Neutrophil (primary cell): ENCODE results near the gene PI4KA.
A peak's percentile ranks its signal among the peaks of the same experiment; 100 is the strongest.
"Not testable (repeated sequence)": the region's sequence is repeated elsewhere in the genome, so short reads cannot be mapped to it uniquely, and the experiment has no call there.

Experiments
- H3K27ac ChIP-seq: fragments of 200-600 bp; sonication (generic); 2 replicates; pipeline ENCODE4 v1.5.1; 2016; ENCODE audit warnings: mild to moderate bottlenecking, moderate library complexity
- H3K27me3 ChIP-seq: fragments of 200-600 bp; sonication (generic); 2 replicates; pipeline ENCODE4 v1.6.0; 2016; ENCODE audit warnings: mild to moderate bottlenecking
- H3K36me3 ChIP-seq: fragments of 200-600 bp; sonication (generic); 2 replicates; pipeline ENCODE4 v1.5.1; 2017
- H3K4me1 ChIP-seq, 2 experiments: fragments of 200-600 bp in 1 of 2; sonication (generic) in 1 of 2; 1 replicate in 1 of 2; 2 replicates in 1 of 2; pipeline versions ENCODE4 v1.5.1 to v1.6.1; 2013 to 2016; ENCODE audit warnings: low read depth in 1 of 2, low read length in 1 of 2, mild to moderate bottlenecking in 1 of 2, moderate library complexity in 1 of 2; ENCODE audit not compliant: control insufficient read depth in 1 of 2, insufficient read depth in 1 of 2
- H3K4me3 ChIP-seq, 2 experiments: fragments of 200-600 bp in 1 of 2; sonication (generic) in 1 of 2; 1 replicate in 1 of 2; 2 replicates in 1 of 2; pipeline ENCODE4 v1.5.1; 2013 to 2016; ENCODE audit warnings: low read depth in 1 of 2, low read length in 1 of 2, mild to moderate bottlenecking in 1 of 2, moderate library complexity in 1 of 2
- H3K9me3 ChIP-seq: fragments of 200-600 bp; sonication (generic); 2 replicates; pipeline ENCODE4 v1.5.1; 2016
- CTCF ChIP-seq: fragments of 200-600 bp; sonication (generic); IDR thresholded peaks from 2 replicates; pipeline ENCODE4 v1.5.1; 2016; ENCODE audit warnings: antibody characterized with exemption

PI4KA gene

DNA sequence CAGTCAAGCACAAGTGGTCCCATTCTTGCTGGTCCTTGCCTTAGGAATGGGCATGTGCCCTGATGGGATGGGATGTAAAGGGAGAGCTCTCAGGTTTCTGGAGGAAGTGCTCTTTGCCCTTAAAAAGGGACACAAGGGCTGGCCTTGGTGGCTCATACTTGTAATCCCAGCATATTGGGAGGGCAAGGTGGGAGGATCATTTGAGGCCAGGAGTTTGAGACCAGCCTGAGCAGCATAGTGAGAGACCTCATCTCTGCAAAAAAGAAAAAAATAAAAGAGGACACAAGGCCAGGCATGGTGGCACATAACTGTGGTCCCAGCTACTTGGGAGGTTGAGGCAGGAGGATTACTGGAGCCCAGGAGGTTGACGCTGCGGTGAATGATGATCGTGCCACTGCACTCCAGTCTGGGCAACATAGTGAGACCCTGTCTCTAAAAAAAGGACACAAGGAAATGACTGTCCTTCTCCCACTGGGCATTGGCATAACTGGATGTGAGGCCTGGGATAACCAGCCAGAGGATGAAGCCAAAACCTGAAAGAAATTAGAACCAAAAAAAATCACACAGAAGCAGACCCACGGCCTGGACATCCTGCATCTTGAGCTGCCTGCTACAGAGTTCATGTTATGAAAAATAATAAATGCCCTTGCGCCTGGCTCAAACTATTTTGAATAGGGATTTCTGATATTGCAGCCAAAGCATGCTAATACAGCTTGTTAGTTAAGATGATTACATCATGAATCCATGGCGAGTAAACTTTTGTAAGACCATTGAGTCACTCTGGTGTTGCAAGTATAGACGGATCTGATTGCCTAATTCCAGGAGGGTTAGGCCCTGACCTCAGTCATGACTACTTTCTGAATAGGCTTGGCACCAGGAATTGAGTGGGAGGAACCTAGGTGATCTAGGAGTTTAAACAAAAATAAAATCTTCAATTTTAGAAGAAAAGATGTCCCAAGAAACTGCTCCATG lies 45.7 kb upstream of the PI4KA start:
- no peak overlapping the region for H3K4me3 ChIP-seq
- peak overlapping the region; percentile 64 for H3K27ac ChIP-seq
- H3K9me3 ChIP-seq: no peaks in the 10 kb centered on the region
- H3K36me3 ChIP-seq: no peaks in the 10 kb centered on the region
- no peak for TF ChIP-seq CTCF
- peaks cover 26% of the 10 kb centered on the region in 2 experiments for H3K4me1 ChIP-seq
- no peaks in the 10 kb centered on the region for H3K27me3 ChIP-seq

GRCh38 chr22:20903093-20903492 lies 44.5 kb upstream of the PI4KA start:
- Histone ChIP-seq H3K9me3 (no peaks in the 10 kb centered on the region), H3K4me3 (no peak overlapping the region), H3K4me1 (peaks cover 26% of the 10 kb centered on the region in 2 experiments), H3K27ac (no peak overlapping the region), H3K27me3 (no peaks in the 10 kb centered on the region), H3K36me3 (no peaks in the 10 kb centered on the region)
- TF ChIP-seq CTCF: no peak

DNA sequence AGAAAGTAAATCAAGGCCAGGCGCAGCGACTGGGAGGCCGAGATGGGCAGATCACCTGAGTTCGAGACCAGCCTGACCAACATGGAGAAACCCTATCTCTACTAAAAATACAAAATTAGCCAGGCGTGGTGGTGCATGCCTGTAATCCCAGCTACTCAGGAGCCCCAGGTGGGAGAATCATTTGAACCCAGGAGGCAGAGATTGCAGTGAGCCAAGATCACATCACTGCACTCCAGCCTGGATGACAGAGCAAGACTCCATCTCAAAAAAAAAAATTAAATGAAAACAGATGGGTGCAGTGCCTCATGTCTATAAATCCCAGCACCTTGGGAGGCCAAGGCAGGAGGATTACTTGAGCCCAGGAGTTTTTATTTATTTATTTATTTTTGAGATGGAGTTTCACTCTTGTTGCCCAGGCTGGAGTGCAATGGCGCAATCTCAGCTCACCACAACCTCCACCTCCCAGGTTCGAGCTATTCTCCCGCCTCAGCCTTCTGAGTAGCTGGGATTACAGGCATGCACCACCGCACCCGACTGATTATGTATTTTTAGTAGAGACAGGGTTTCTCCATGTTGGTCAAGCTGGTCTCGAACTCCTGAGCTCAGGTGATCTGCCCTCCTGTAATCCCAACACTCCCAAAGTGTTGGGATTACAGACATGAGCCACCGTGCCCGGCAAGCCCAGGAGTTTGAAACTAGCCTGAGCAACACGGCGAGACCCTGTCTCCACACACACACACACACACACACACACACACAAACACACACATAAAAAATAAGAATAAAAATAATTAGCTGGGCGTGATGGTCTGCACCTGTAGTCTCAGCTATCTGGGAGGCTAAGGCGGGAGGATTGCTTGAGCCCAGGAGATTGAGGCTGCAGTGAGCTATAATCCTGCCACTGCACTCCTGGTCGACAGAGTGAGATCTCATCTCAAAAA lies 42.8 kb upstream of the PI4KA start:
- H3K27me3 ChIP-seq, H3K9me3 ChIP-seq, H3K27ac ChIP-seq, H3K36me3 ChIP-seq, H3K4me3 ChIP-seq: not testable (repeated sequence)
- H3K4me1 ChIP-seq: peaks cover 26% of the 10 kb centered on the region in 2 experiments

- H3K27me3 ChIP-seq: no peaks in the 10 kb centered on the region
- no peak for TF ChIP-seq CTCF
- H3K27ac ChIP-seq: no peak overlapping the region
- H3K4me3 ChIP-seq: no peak overlapping the region
- H3K36me3 ChIP-seq: no peaks in the 10 kb centered on the region
- peaks cover 13% of the 10 kb centered on the region in 2 experiments for H3K4me1 ChIP-seq
- no peaks in the 10 kb centered on the region for H3K9me3 ChIP-seq
Observed at GRCh38 chr22:20899827-20900423, 41.3 kb upstream of the PI4KA start.

DNA sequence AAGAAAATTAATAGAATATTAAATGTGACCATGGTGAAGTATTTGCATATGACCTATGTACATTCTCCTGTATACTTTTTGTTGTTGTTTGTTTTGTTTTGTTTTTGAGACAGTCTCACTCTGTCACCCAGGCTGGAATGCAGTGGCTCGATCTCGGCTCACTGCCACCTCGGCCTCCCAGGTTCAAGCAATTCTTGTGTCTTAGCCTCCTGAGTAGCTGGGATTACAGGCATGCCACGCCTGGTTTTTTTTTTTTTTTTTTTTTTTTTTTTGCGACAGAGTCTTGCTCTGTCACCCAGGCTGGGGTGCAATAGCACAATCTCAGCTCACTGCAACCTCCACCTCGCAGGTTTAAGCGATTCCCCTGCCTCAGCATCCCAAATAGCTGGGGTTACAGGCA lies 39.1 kb upstream of the PI4KA start:
- H3K4me1 ChIP-seq, H3K9me3 ChIP-seq: not testable (repeated sequence)

DNA sequence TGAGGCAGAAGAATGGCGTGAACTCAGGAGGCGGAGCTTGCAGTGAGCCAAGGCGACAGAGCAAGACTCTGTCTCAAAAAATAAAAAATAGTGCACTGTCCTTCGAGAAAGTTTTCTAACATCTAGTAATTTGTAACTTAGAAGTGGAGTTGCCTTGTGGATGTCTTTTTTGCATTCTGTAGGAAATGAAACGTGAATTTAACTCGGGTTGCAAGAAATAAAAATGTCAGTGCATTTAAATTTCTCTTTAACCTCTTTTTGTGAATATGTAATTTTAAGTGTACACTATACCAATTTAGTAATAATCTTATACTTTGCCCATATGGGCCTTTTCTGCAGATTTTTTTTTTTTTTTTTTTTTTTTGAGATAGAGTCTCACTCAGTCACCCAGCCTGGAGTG lies 32.4 kb upstream of the PI4KA start:
- Histone ChIP-seq H3K27ac (no peak overlapping the region), H3K27me3 (no peaks in the 10 kb centered on the region), H3K36me3 (peaks cover 43% of the 10 kb centered on the region), H3K9me3 (no peaks in the 10 kb centered on the region), H3K4me3 (no peak overlapping the region), H3K4me1 (no peaks in the 10 kb centered on the region)
- no peak for TF ChIP-seq CTCF

More for the DNA sequence above, 39.1 kb upstream of the PI4KA start:
- not testable (repeated sequence) for H3K36me3 ChIP-seq, H3K4me3 ChIP-seq, H3K27ac ChIP-seq, H3K27me3 ChIP-seq
